NOMO-1 treated with DMSO at 0.1 percent for 48 hours (cell line): ENCODE data around the gene TP53BP2.
A peak's percentile ranks its signal among the peaks of the same experiment; 100 is the strongest.
"Not testable (repeated sequence)": the region's sequence is repeated elsewhere in the genome, so short reads cannot be mapped to it uniquely, and the experiment has no call there.

ENCODE experiments used
- DNase-seq: peaks from one replicate; lab custom pipeline; 2025; ENCODE audit not compliant: unreplicated experiment; lab: John Stamatoyannopoulos, UW

TP53BP2 gene

GRCh38 chr1:223856386-223856785, 10.6 kb upstream of the TP53BP2 start:
- DNase-seq: no peak

GRCh38 chr1:223853748-223854147, 8.0 kb upstream of the TP53BP2 start:
- DNase-seq: no peak

- no peak for DNase-seq
These were observed 7.5 kb upstream of the TP53BP2 start for GRCh38 chr1:223853275-223853674.

- DNase-seq: peak; percentile 25
These were observed 6.6 kb upstream of the TP53BP2 start for GRCh38 chr1:223852337-223852736.

- DNase-seq: no peak
These were observed 3.9 kb upstream of the TP53BP2 start for GRCh38 chr1:223849352-223850254.

DNA sequence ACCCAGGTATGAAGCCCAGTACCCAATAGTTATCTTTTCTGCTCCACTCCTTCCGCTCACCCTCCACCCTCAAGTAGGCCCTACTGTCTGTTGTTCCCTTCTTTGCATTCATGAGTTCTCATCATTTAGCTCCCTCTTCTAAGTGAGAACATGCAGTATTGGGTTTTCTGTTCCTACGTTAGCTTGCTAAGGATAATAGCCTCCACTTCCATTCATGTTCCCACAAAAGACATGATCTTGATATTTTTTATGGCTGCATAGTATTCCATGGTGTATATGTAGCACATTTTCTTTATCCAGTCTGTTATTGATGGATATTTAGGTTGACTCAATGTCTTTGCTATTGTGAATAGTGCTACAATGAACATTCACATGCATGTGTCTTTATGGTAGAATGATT, 2.8 kb upstream of the TP53BP2 start:
- no peak for DNase-seq

DNA sequence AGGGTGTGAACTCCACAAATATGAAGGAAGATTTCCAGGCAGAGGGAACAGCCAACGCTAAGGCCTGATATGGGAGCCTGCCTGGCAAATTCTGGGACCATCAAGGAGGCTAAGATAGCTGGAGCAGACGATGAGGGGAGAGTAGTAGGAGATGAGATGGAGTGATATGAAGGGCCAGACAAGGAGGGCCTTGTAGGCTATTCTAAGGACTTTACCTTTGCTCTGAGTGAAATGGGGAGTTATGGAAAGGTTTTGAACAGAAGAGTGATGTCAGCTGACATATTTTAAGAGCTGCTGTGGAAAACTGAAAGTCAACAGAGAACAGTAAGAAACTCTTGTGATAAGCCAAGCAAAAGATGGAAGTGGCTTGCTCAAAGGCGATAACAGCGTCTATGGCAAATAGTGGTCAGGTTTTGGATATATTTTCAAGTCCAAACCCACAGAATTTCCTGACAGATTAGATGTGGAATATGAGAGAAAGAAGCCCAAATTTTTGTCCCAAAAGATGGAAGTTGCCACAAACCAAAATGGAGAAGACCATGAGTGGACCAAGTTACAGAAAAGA, 2.1 kb upstream of the TP53BP2 start:
- DNase-seq: no peak

DNA sequence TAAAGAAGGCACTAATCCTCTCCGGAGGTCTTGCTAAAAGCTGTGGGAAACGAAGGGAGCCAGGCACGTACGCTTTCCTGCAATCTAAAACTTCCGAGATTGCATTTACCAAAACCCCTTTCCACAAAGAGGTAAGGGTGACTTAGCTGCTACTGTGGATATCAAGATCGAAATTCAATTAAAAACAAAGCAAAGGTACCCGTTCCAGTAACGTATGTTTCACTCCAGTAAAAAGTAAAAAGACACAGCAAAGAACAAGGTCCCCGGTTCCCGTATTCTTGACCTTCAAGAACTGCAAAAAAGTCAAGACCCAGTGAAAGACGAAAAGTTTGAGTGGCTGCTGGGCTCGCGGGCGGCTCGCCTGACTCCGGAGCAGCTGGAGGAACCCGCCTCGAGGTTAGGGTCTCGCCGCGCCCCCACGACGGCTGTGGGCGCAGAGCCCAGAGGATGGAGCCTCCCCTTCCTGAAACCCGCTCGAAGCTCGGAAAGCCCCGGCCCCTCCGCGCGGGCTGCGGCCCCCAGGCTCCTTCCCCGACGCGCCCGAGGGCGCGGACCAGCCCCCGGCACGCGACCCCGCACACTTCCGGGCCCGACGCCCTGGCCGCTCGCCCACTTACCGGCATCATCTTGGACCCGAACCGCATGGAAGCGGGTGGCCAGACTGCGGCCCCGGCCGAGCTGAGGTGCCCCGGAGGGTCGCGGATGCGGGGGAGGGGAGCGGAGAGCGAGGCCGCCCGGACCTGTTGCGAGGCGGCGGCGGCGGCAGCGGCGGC, 524 bp downstream of the TP53BP2 start:
- DNase-seq: peak; percentile 49

DNA sequence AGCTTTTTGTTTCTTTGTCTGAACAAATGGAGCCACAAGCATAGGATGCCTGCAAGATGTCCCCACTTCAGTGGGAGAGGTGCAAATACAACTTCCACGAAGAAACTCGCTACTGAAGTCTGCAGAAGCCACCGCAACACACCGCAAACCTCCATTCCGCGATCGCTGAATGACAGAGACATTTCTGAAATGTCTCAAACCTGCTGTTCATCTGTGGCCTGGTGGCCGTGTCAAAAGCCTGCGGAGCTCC, 1.0 kb downstream of the TP53BP2 start:
- no peak for DNase-seq

- DNase-seq: no peak
These were observed 1.6 kb downstream of the TP53BP2 start for GRCh38 chr1:223843934-223844786.

GRCh38 chr1:223842784-223843183, 3.0 kb downstream of the TP53BP2 start:
- DNase-seq: no peak

GRCh38 chr1:223841977-223842623, 3.6 kb downstream of the TP53BP2 start:
- not testable (repeated sequence) for DNase-seq

GRCh38 chr1:223840254-223840653, 5.5 kb downstream of the TP53BP2 start:
- no peak for DNase-seq

- no peak for DNase-seq
These were observed 7.5 kb downstream of the TP53BP2 start for GRCh38 chr1:223838125-223838854.

DNA sequence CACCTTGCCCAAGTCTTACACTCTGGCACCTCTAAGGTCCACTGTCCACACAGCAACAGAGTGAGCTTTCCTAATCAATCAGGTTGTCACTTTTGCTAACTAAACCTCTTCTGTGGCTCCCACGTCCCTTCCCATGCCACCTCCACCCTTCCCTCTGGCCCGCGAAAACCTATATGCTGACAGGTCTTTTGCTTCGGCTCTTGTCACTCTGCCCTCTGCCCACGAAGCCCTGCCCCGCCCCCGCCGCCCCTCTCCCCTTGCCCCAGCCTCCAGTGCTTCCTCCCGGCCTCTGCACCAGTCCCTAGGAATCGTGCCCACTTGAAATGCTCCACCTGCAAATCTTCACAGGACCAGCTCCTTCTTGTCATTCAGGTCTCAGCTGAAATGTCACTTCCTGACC, 8.1 kb downstream of the TP53BP2 start:
- DNase-seq: no peak

DNA sequence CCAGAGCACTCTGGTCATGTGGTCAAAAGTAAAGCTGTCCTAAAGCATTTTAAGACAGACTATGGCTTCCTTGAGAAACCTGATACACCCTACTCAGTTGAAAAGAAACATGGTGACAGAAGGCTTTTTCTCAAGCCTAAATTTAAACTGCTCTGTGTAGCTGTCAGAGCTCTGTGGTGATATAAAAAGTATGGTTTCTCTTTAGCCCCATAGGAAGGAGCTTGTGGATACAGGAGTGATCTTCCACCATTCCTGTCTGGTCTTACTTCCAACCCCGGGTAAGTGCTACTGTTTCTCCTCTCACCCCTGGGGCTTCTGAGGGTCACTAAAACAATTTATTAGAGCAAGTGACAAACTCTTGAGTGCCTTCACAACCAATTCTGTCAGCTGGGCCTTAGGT, 8.5 kb downstream of the TP53BP2 start:
- no peak for DNase-seq

- DNase-seq: no peak
These were observed 9.2 kb downstream of the TP53BP2 start for GRCh38 chr1:223836586-223836985.

- peak; percentile 50 for DNase-seq
These were observed 10.0 kb downstream of the TP53BP2 start for GRCh38 chr1:223835754-223836153.

DNA sequence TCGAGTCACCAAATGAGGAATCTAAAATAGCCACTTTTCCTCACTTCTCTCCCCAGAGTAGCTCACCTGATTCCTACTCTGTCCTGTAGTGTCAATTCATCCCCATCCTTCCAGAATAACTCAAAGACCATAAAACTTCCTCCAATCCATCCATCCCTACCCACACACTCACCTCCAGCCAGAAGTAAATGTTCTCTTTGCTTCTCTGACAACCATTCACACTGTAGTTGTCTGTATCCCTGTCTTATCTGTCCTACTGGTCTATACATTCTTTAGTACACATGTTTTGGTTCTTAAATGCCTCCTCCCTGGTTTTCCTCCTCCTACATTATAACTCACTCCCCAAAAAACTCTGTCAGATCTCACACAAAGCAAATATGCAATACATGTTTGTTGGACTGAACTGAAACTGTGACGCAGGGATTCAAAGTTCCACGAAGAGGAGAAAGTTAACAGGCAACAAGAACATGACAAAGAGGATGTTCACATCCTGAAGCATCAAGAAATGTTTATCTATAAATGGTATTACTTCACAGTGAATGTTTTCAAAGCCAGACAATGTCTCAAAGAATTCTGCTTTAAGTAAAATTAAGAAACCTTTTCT, 11.0 kb downstream of the TP53BP2 start:
- DNase-seq: no peak

- DNase-seq: no peak
These were observed 11.8 kb downstream of the TP53BP2 start for GRCh38 chr1:223833948-223834347.
